H1 (cell line): Measurements from ENCODE around the gene RBM20. TPM values are rescaled to one million over a fixed set of nuclear protein-coding genes. Genes with fewer than 3 reads are reported as not detected.
"Not testable (repeated sequence)": the region's sequence is repeated elsewhere in the genome, so short reads cannot be mapped to it uniquely, and the experiment has no call there.

Source experiments
- CTCF ChIA-PET: fragments of 300-600 bp; sonication (Branson Sonifier 250); formaldehyde crosslinking; loops from one replicate; lab custom pipeline; 2021; ENCODE audit not compliant: partially characterized antibody; lab: Charles Lee
- POLR2A ChIA-PET: fragments of 300-600 bp; sonication (Branson Sonifier 250); formaldehyde crosslinking; loops from one replicate; lab custom pipeline; 2021; ENCODE audit warnings: inconsistent platforms; ENCODE audit not compliant: partially characterized antibody; lab: Charles Lee
- DNase-seq, 2 experiments: peaks; one replicate each; pipeline versions ENCODE4 v3.0.0 to v3.0.0-alpha.2; 2010 to 2022; ENCODE audit warnings: low spot score in 2 of 2, low read depth in 1 of 2, mixed read lengths in 1 of 2
- FAIRE-seq: peaks from 2 replicates; lab custom pipeline; 2011; peaks lifted over from hg19 to GRCh38; lab: Jason Lieb, UNC
- H2AFZ ChIP-seq: 2 replicates; pipeline ENCODE4 v1.8.1; 2012; ENCODE audit warnings: low read length, inconsistent platforms
- H2AK5ac ChIP-seq: 2 replicates; pipeline ENCODE4 v1.6.1; 2013; ENCODE audit warnings: low read depth, low read length
- H2BK120ac ChIP-seq: replicated peaks from 2 replicates; pipeline ENCODE3; 2013; ENCODE audit warnings: low read depth, low read length, inconsistent platforms
- H2BK12ac ChIP-seq: 2 replicates; pipeline ENCODE4 v1.6.1; 2013; ENCODE audit warnings: low read depth, low read length
- H2BK15ac ChIP-seq: 2 replicates; pipeline ENCODE4 v1.6.1; 2013; ENCODE audit warnings: low read length
- H2BK20ac ChIP-seq: 2 replicates; pipeline ENCODE4 v1.6.1; 2013; ENCODE audit warnings: low read length
- H2BK5ac ChIP-seq: 2 replicates; pipeline ENCODE4 v1.6.1; 2013; ENCODE audit warnings: low read depth, low read length
- H3K14ac ChIP-seq: 2 replicates; pipeline ENCODE4 v1.6.1; 2013; ENCODE audit warnings: inconsistent platforms; ENCODE audit not compliant: insufficient read length
- H3K18ac ChIP-seq: 2 replicates; pipeline ENCODE4 v1.6.1; 2013; ENCODE audit warnings: low read length; ENCODE audit errors: extremely low read depth
- H3K23ac ChIP-seq: 2 replicates; pipeline ENCODE4 v1.6.1; 2013; ENCODE audit warnings: inconsistent platforms; ENCODE audit not compliant: insufficient read length
- H3K23me2 ChIP-seq: 2 replicates; pipeline ENCODE4 v1.6.1; 2013; ENCODE audit warnings: low read depth, low read length
- H3K27ac ChIP-seq: 2 replicates; pipeline ENCODE4 v1.6.1; 2011; ENCODE audit warnings: low read depth, low read length, inconsistent platforms
- H3K27me3 ChIP-seq, 4 experiments: replicated peaks in 1 of 4; 1 replicate in 1 of 4; 2 replicates in 3 of 4; pipeline versions ENCODE4 v1.6.1 to v1.8.1; 2011 to 2013; ENCODE audit warnings: low read length in 3 of 4, mild to moderate bottlenecking in 3 of 4, inconsistent platforms in 2 of 4, mixed read lengths in 2 of 4, moderate library complexity in 1 of 4; ENCODE audit not compliant: control insufficient read depth in 3 of 4, insufficient read depth in 3 of 4; ENCODE audit errors: extremely low read depth in 1 of 4
- H3K36me3 ChIP-seq, 4 experiments: 2 replicates each; pipeline versions ENCODE4 v1.6.1 to v1.8.1; 2011 to 2013; ENCODE audit warnings: mild to moderate bottlenecking in 4 of 4, low read length in 3 of 4, moderate library complexity in 2 of 4, control low read depth in 1 of 4, inconsistent platforms in 1 of 4; ENCODE audit not compliant: insufficient read depth in 4 of 4, control insufficient read depth in 2 of 4
- H3K4ac ChIP-seq: replicated peaks from 2 replicates; pipeline ENCODE3; 2013; ENCODE audit warnings: low read length, low read depth, mixed read lengths, inconsistent platforms; ENCODE audit not compliant: insufficient read length
- H3K4me1 ChIP-seq, 4 experiments: replicated peaks in 1 of 4; 1 replicate in 1 of 4; 2 replicates in 3 of 4; pipeline versions ENCODE4 v1.6.1 to v1.8.1; 2011 to 2013; ENCODE audit warnings: low read length in 3 of 4, inconsistent platforms in 2 of 4, mixed read lengths in 1 of 4; ENCODE audit not compliant: insufficient read depth in 4 of 4, control insufficient read depth in 3 of 4
- H3K4me2 ChIP-seq, 2 experiments: 2 replicates each; pipeline versions ENCODE4 v1.6.1 to v1.8.1; 2011 to 2013; ENCODE audit warnings: low read depth in 2 of 2, low read length in 2 of 2, control low read depth in 1 of 2, inconsistent platforms in 1 of 2, mild to moderate bottlenecking in 1 of 2; ENCODE audit not compliant: insufficient read depth in 1 of 2
- H3K4me3 ChIP-seq, 4 experiments: fragments of 200-600, 300-600 bp in 1 of 4; sonication (generic), shearing (Covaris generic), sonication (Bioruptor Twin) in 1 of 4; 2 replicates each; pipeline versions ENCODE4 v1.5.1 to v1.8.1; 2011 to 2016; ENCODE audit warnings: low read length in 4 of 4, low read depth in 3 of 4, control low read depth in 2 of 4, inconsistent platforms in 2 of 4, mild to moderate bottlenecking in 2 of 4, mixed read lengths in 1 of 4, moderate library complexity in 1 of 4; ENCODE audit not compliant: insufficient read depth in 2 of 4; ENCODE audit errors: extremely low read depth in 1 of 4
- H3K56ac ChIP-seq: replicated peaks from 2 replicates; pipeline ENCODE3; 2013; ENCODE audit warnings: low read depth, mild to moderate bottlenecking, mixed read lengths, low read length, inconsistent platforms; ENCODE audit not compliant: insufficient read length
- H3K79me1 ChIP-seq: 2 replicates; pipeline ENCODE4 v1.6.1; 2013; ENCODE audit warnings: low read depth, low read length, control low read depth
- H3K79me2 ChIP-seq, 2 experiments: 2 replicates each; pipeline versions ENCODE4 v1.6.1 to v1.8.1; 2012 to 2013; ENCODE audit warnings: low read length in 2 of 2, mild to moderate bottlenecking in 2 of 2, inconsistent platforms in 1 of 2; ENCODE audit not compliant: insufficient read depth in 2 of 2, control insufficient read depth in 1 of 2
- H3K9ac ChIP-seq, 4 experiments: replicated peaks in 1 of 4; 1 replicate in 1 of 4; 2 replicates in 3 of 4; pipeline versions ENCODE4 v1.6.1 to v1.8.1; 2011 to 2013; ENCODE audit warnings: low read depth in 3 of 4, low read length in 3 of 4, control low read depth in 2 of 4, mild to moderate bottlenecking in 2 of 4, moderate library complexity in 2 of 4, inconsistent platforms in 1 of 4; ENCODE audit errors: extremely low read depth in 1 of 4
- H3K9me3 ChIP-seq, 2 experiments: 2 replicates each; pipeline versions ENCODE4 v1.6.1 to v1.8.1; 2012 to 2013; ENCODE audit warnings: mild to moderate bottlenecking in 2 of 2, moderate library complexity in 2 of 2, control low read depth in 1 of 2, inconsistent platforms in 1 of 2, low read depth in 1 of 2, low read length in 1 of 2, mixed read lengths in 1 of 2; ENCODE audit not compliant: insufficient read depth in 2 of 2
- H4K20me1 ChIP-seq, 2 experiments: replicated peaks in 1 of 2; 2 replicates each; pipeline versions ENCODE3 to v1.8.1; 2011 to 2013; ENCODE audit warnings: inconsistent platforms in 2 of 2, low read length in 2 of 2, mild to moderate bottlenecking in 1 of 2; ENCODE audit not compliant: insufficient read depth in 2 of 2, control insufficient read depth in 1 of 2
- H4K5ac ChIP-seq: 2 replicates; pipeline ENCODE4 v1.6.1; 2013; ENCODE audit warnings: low read length, low read depth, mixed read lengths, inconsistent platforms; ENCODE audit not compliant: insufficient read length
- H4K8ac ChIP-seq: 2 replicates; pipeline ENCODE4 v1.8.0; 2013; ENCODE audit warnings: mild to moderate bottlenecking, moderate library complexity, low read length, inconsistent platforms; ENCODE audit not compliant: insufficient read depth; ENCODE audit errors: extremely low read depth
- H4K91ac ChIP-seq: replicated peaks from 2 replicates; pipeline ENCODE3; 2013; ENCODE audit warnings: low read length, mixed read lengths, inconsistent platforms; ENCODE audit not compliant: insufficient read length
- CHD1 ChIP-seq: IDR thresholded peaks from 2 replicates; pipeline ENCODE4 v1.6.1; 2012; ENCODE audit warnings: low read depth, low read length, improper control_type of control experiment
- SIX5 ChIP-seq: IDR thresholded peaks from 2 replicates; pipeline ENCODE4 v1.6.1; 2011; ENCODE audit warnings: mild to moderate bottlenecking, low read depth, low read length
- SRF ChIP-seq: IDR thresholded peaks from 2 replicates; pipeline ENCODE4 v1.6.1; 2011; ENCODE audit warnings: mild to moderate bottlenecking, low read depth, low read length, moderate library complexity
- YY1 ChIP-seq: IDR thresholded peaks from 2 replicates; pipeline ENCODE4 v1.6.1; 2011; ENCODE audit warnings: low read depth, mild to moderate bottlenecking, low read length
- WGBS, 2 experiments: shearing (Covaris generic) in 1 of 2; methylation state at CpG; one replicate each; pipeline versions ENCODE4 v1.1.6 to v1.1.7; 2013 to 2015; ENCODE audit warnings: low lambda C conversion rate in 2 of 2, mixed read lengths in 2 of 2, inconsistent platforms in 1 of 2, low coverage in 1 of 2, missing lambda C conversion rate in 1 of 2; ENCODE audit not compliant: insufficient replicate concordance in 2 of 2, insufficient coverage in 1 of 2, insufficient read length in 1 of 2; ENCODE audit errors: extremely low coverage in 1 of 2, missing lambda C conversion rate in 1 of 2; 5-methylcytosine and 5-hydroxymethylcytosine counted together
- polyA plus RNA-seq, 7 experiments: library from polyadenylated mRNA; depleted of rRNA in 3 of 7; stranded (reverse) in 5 of 7; unstranded in 2 of 7; fragments of >200 nt in 5 of 7; fragments of 200-250 nt in 2 of 7; gene quantifications; 1 replicate in 5 of 7; 2 replicates in 1 of 7; 4 replicates in 1 of 7; pipeline versions ENCODE4 v1.2.1 to v1.2.3, GENCODE V29; 2011 to 2013; ENCODE audit warnings: missing spikeins in 2 of 7, mixed read lengths in 2 of 7
- total RNA-seq: library from RNA; stranded (reverse); fragmentation: NEBNext Ultra II Directional; extraction: Animal tissue kit (Norgen Biotek cat#: 25700); gene quantifications from 2 replicates; pipeline ENCODE4 v1.2.1, GENCODE V29; 2021

Gene RBM20
- total and polyA plus RNA-seq, 2 of the 8 experiments (the other 6 are each of a cell fraction or from before 2014, with no cell fraction given), result 0.05 to 0.63 TPM

- no peak for TF ChIP-seq SRF
- no peak for TF ChIP-seq CHD1
- peak; percentile 53; the same call in 1 of the 2 replicates for TF ChIP-seq YY1
- TF ChIP-seq SIX5, result no peak
These were observed 33.8 kb upstream of the RBM20 start (continued) for GRCh38 chr10:110610308-110610774.

GRCh38 chr10:110610781-110611180 is 33.4 kb upstream of the RBM20 start:
- not testable (repeated sequence) for H3K79me2 ChIP-seq, H2BK20ac ChIP-seq, H3K4me1 ChIP-seq, H2AFZ ChIP-seq, H2BK15ac ChIP-seq, H3K79me1 ChIP-seq, H3K36me3 ChIP-seq, FAIRE-seq, H3K4me3 ChIP-seq, H3K4me2 ChIP-seq, H4K5ac ChIP-seq, H3K9ac ChIP-seq, H3K56ac ChIP-seq, H3K9me3 ChIP-seq, H3K23ac ChIP-seq, H2BK120ac ChIP-seq, H3K4ac ChIP-seq, H4K91ac ChIP-seq, H2BK5ac ChIP-seq, H2BK12ac ChIP-seq, H4K8ac ChIP-seq, H3K27ac ChIP-seq, H3K14ac ChIP-seq, H3K18ac ChIP-seq, H3K23me2 ChIP-seq, DNase-seq, H4K20me1 ChIP-seq, H2AK5ac ChIP-seq, H3K27me3 ChIP-seq
- CTCF ChIA-PET, result interaction anchor here (0.6 to 14.3 kb wide), 36 partner anchors 9 to 335 kb away, joined by 3 to 237 read pairs (median 4); partner anchors contain the start of gene RBM20
- POLR2A ChIA-PET, result interaction anchor here (0.6 to 1.9 kb wide), 3 partner anchors 33 to 305 kb away, joined by 4 read pairs; partner anchors contain the start of gene RBM20
- WGBS, 2 experiments, result 81% methylated on average over 3 of the region's 3 CpGs; no CpG with 5 or more reads in 1 of the 2 experiments
